PC-3 (cell line): ENCODE measurements around the gene FOXO4. TPM values are rescaled to one million over a fixed set of nuclear protein-coding genes. Genes with fewer than 3 reads are reported as not detected.

Experiments
- ATAC-seq: fragments of 200-7000 bp; cut with Tn5 transposase; 2 replicates; pipeline ENCODE4 v1.9.1; 2020; ENCODE audit warnings: mild to moderate bottlenecking, moderate library complexity
- BruUV-seq: library from RNA; stranded (reverse); fragments of 400-500 nt; replicated peaks from 2 replicates; lab custom pipeline; 2021; lab: Mats Ljungman, UMichigan
- CTCF ChIA-PET: fragments of 300-600 bp; sonication (Branson Sonifier 250); formaldehyde crosslinking; loops from one replicate; lab custom pipeline; 2022; ENCODE audit warnings: antibody characterized with exemption; lab: Charles Lee
- POLR2A ChIA-PET: fragments of 300-600 bp; sonication (Branson Sonifier 250); formaldehyde crosslinking; loops from one replicate; lab custom pipeline; 2022; ENCODE audit warnings: antibody characterized with exemption; ENCODE audit not compliant: unreplicated experiment; lab: Charles Lee
- DNase-seq: peaks from one replicate; pipeline ENCODE4 v3.0.0-alpha.2; 2015
- H2AFZ ChIP-seq: fragments of 300-600 bp; sonication (generic); 2 replicates; pipeline ENCODE4 v1.6.0; 2016; ENCODE audit warnings: antibody characterized with exemption, low read length
- H3F3A ChIP-seq: fragments of 300-600 bp; sonication (generic); one replicate; pipeline ENCODE4 v1.6.0; 2017; ENCODE audit warnings: antibody characterized with exemption, low read length, control low read depth, mild to moderate bottlenecking; ENCODE audit not compliant: unreplicated experiment
- H3K27ac ChIP-seq: fragments of 300-600 bp; sonication (generic); 2 replicates; pipeline ENCODE4 v1.5.1; 2016; ENCODE audit warnings: mild to moderate bottlenecking, low read length
- H3K27me3 ChIP-seq: fragments of 300-600 bp; sonication (generic); 2 replicates; pipeline ENCODE4 v1.6.1; 2016; ENCODE audit warnings: low read length, mixed read lengths
- H3K36me3 ChIP-seq: fragments of 300-600 bp; sonication (generic); 2 replicates; pipeline ENCODE4 v1.6.1; 2016; ENCODE audit warnings: low read depth, mixed run types, low read length, mixed read lengths
- H3K4me1 ChIP-seq: fragments of 300-600 bp; sonication (generic); 2 replicates; pipeline ENCODE4 v1.5.1; 2016; ENCODE audit warnings: low read length; ENCODE audit not compliant: insufficient read depth
- H3K4me2 ChIP-seq: fragments of 300-600 bp; sonication (generic); 2 replicates; pipeline ENCODE4 v1.6.0; 2016; ENCODE audit warnings: low read length
- H3K4me3 ChIP-seq: fragments of 300-600 bp; sonication (generic); 2 replicates; pipeline ENCODE4 v1.5.1; 2016; ENCODE audit warnings: mild to moderate bottlenecking, low read length, mixed read lengths
- H3K79me2 ChIP-seq: fragments of 300-600 bp; sonication (generic); 2 replicates; pipeline ENCODE4 v1.6.1; 2017; ENCODE audit warnings: low read length, mixed read lengths
- H3K9ac ChIP-seq: fragments of 300-600 bp; sonication (generic); 2 replicates; pipeline ENCODE4 v1.6.0; 2016; ENCODE audit warnings: mild to moderate bottlenecking, low read length
- H3K9me2 ChIP-seq: fragments of 300-600 bp; sonication (generic); replicated peaks from 2 replicates; pipeline ENCODE4 v1.6.1; 2016; ENCODE audit warnings: mixed run types, low read length, mixed read lengths
- H3K9me3 ChIP-seq: fragments of 300-600 bp; sonication (generic); 2 replicates; pipeline ENCODE4 v1.6.1; 2016; ENCODE audit warnings: low read length, mixed read lengths
- H4K20me1 ChIP-seq: fragments of 300-600 bp; sonication (generic); 2 replicates; pipeline ENCODE4 v1.6.1; 2016; ENCODE audit warnings: low read length, mixed read lengths
- EZH2 ChIP-seq: fragments of 300-600 bp; sonication (generic); IDR thresholded peaks from one replicate; pipeline ENCODE4 v1.6.1; 2017; ENCODE audit warnings: antibody characterized with exemption, mild to moderate bottlenecking, low read length; ENCODE audit not compliant: unreplicated experiment
- EZH2phosphoT487 ChIP-seq: fragments of 300-600 bp; sonication (generic); IDR thresholded peaks from 2 replicates; pipeline ENCODE4 v1.6.1; 2018; ENCODE audit warnings: mild to moderate bottlenecking, antibody characterized with exemption, low read length, borderline replicate concordance
- intact Hi-C: fragments of 100-400 bp; cut with micrococcal nuclease; formaldehyde crosslinking; loops from 2 replicates; pipeline ENCODE4 v1.9.0; 2023
- total RNA-seq: library from RNA; depleted of rRNA; stranded (reverse); fragments of >200 nt; gene quantifications from 2 replicates; pipeline ENCODE4 v1.2.3, GENCODE V29; 2014
- TF ChIP-seq, protein P1 (sequence below): fragments of 300-600 bp; sonication (generic); conservative IDR thresholded peaks from 2 replicates; pipeline ENCODE4 v1.5.1; 2017; ENCODE audit warnings: antibody characterized with exemption, low read depth, mild to moderate bottlenecking, low read length

Gene FOXO4
- total RNA-seq, 1 experiment from 2014 or later: 5.1 TPM

DNA sequence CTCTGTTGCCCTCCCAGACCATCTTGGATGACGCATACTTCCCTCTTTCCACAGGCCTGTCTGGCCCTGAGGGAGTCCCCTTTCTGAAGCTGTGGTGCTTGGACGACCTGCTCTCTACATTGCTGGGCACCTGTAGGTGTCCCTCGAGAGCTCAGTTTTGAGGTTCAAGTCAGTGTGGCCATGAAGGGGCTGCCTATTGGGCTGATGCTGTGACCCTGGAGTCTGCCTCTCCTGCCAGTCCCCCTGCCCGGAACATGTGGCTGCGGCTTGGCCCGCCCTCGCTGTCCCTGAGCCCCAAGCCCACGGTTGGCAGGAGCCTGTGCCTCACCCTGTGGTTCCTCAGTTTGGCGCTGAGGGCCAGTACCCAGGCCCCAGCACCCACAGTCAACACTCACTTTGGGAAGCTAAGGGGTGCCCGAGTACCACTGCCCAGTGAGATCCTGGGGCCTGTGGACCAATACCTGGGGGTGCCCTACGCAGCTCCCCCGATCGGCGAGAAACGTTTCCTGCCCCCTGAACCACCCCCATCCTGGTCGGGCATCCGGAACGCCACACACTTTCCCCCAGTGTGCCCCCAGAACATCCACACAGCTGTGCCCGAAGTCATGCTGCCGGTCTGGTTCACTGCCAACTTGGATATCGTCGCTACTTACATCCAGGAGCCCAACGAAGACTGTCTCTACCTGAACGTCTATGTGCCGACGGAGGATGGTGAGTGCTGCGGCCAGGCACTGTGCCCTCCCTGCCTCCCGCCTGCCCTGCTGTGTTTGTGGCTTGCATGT is 52.0 kb downstream of the FOXO4 start:
- Histone ChIP-seq H3K27ac (no peak overlapping the region), H3K9ac (no peak overlapping the region), H3K9me2 (no peaks in the 10 kb centered on the region), H3K4me2 (no peak overlapping the region), H3K4me1 (peaks cover 10% of the 10 kb centered on the region), H3K79me2 (no peaks in the 10 kb centered on the region), H4K20me1 (no peaks in the 10 kb centered on the region), H3K9me3 (no peaks in the 10 kb centered on the region), H3F3A (no peaks in the 10 kb centered on the region), H2AFZ (no peak overlapping the region), H3K4me3 (no peak overlapping the region), H3K27me3 (no peaks in the 10 kb centered on the region), H3K36me3 (no peaks in the 10 kb centered on the region)
- ChIA-PET POLR2A (no interaction called here), CTCF (no interaction called here)
- ATAC-seq (no peak), DNase-seq (no peak)
- intact Hi-C loops: no loop called here
- BruUV-seq: no TSS peak
- TF ChIP-seq, protein P1, sequence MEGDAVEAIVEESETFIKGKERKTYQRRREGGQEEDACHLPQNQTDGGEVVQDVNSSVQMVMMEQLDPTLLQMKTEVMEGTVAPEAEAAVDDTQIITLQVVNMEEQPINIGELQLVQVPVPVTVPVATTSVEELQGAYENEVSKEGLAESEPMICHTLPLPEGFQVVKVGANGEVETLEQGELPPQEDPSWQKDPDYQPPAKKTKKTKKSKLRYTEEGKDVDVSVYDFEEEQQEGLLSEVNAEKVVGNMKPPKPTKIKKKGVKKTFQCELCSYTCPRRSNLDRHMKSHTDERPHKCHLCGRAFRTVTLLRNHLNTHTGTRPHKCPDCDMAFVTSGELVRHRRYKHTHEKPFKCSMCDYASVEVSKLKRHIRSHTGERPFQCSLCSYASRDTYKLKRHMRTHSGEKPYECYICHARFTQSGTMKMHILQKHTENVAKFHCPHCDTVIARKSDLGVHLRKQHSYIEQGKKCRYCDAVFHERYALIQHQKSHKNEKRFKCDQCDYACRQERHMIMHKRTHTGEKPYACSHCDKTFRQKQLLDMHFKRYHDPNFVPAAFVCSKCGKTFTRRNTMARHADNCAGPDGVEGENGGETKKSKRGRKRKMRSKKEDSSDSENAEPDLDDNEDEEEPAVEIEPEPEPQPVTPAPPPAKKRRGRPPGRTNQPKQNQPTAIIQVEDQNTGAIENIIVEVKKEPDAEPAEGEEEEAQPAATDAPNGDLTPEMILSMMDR: no peak
- no peak for TF ChIP-seq EZH2
- no peak for TF ChIP-seq EZH2phosphoT487

DNA sequence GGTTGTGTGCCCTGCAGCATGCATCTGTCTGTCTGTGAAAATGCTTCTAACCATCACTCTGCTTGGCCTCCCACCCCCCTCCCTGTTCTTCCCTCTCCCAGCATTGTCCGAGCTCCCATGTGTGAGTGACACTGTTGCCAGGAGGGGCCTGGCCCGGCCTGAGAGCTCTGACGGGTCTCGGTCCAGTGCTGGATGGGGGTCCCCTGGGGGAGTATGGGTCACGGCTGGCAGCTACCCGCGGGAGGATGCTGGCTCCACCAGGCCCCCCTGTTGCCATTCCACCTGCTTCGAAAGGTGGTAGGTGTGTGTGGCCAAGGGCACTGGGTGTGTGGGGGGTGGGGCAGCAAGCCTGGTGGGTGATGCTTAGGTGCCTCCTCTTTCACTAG is 52.6 kb downstream of the FOXO4 start:
- Histone ChIP-seq H3K9me3 (no peaks in the 10 kb centered on the region), H2AFZ (no peak overlapping the region), H4K20me1 (no peaks in the 10 kb centered on the region), H3K79me2 (no peaks in the 10 kb centered on the region), H3K9me2 (no peaks in the 10 kb centered on the region), H3K36me3 (no peaks in the 10 kb centered on the region), H3K4me3 (no peak overlapping the region), H3F3A (no peaks in the 10 kb centered on the region), H3K4me2 (no peak overlapping the region), H3K27me3 (no peaks in the 10 kb centered on the region), H3K27ac (no peak overlapping the region), H3K9ac (no peak overlapping the region), H3K4me1 (peaks cover 10% of the 10 kb centered on the region)
- no TSS peak for BruUV-seq
- intact Hi-C loops: no loop called here
- DNase-seq (no peak), ATAC-seq (no peak)
- ChIA-PET POLR2A (no interaction called here), CTCF (no interaction called here)
- TF ChIP-seq EZH2 (no peak), EZH2phosphoT487 (no peak)
- TF ChIP-seq, protein P1: no peak

DNA sequence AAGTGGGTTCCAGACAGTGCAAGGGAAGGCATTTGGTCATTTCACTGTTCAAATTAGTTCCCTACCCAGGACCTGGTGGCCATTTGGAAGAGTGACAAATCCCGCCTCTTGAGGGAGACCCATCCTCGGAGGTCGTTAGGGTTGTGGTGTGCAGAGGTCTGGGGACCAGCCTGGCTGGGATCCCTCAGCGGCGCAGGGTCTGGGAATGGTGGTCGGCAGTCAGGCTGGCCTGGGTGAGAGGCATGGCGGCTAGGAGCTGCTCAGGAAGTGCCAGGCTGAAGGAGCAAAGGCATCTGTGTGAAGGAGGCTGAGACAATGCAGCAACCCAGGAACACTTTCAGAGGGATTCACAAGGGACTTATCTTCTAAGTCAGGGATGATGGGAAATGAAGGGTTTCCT is 55.7 kb downstream of the FOXO4 start:
- Histone ChIP-seq H4K20me1 (no peaks in the 10 kb centered on the region), H2AFZ (no peak overlapping the region), H3F3A (no peaks in the 10 kb centered on the region), H3K36me3 (no peaks in the 10 kb centered on the region), H3K27me3 (no peaks in the 10 kb centered on the region), H3K27ac (no peak overlapping the region), H3K9me2 (no peaks in the 10 kb centered on the region), H3K9me3 (no peaks in the 10 kb centered on the region), H3K4me3 (no peak overlapping the region), H3K9ac (no peak overlapping the region), H3K4me2 (no peak overlapping the region), H3K79me2 (no peaks in the 10 kb centered on the region), H3K4me1 (peaks cover 3% of the 10 kb centered on the region)
- intact Hi-C loops: no loop called here
- POLR2A ChIA-PET: no interaction called here
- CTCF ChIA-PET: interaction anchor here (0.6 kb wide), 1 partner anchor 10 kb away, joined by 3 read pairs; no protein-coding TSS in a partner anchor
- no TSS peak for BruUV-seq
- ATAC-seq: no peak
- DNase-seq: no peak
- TF ChIP-seq EZH2phosphoT487 (no peak), EZH2 (no peak)
- TF ChIP-seq, protein P1: no peak
